ENCODE results near the gene BBS5. TPM values are rescaled to one million over a fixed set of nuclear protein-coding genes. Genes with fewer than 3 reads are reported as not detected.

BBS5 gene
- total RNA-seq, 1 donor from 2014 or later = 8.4 TPM

- H3K36me3 ChIP-seq = peaks cover 39% of the 10 kb centered on the region
- TF ChIP-seq, protein P1, sequence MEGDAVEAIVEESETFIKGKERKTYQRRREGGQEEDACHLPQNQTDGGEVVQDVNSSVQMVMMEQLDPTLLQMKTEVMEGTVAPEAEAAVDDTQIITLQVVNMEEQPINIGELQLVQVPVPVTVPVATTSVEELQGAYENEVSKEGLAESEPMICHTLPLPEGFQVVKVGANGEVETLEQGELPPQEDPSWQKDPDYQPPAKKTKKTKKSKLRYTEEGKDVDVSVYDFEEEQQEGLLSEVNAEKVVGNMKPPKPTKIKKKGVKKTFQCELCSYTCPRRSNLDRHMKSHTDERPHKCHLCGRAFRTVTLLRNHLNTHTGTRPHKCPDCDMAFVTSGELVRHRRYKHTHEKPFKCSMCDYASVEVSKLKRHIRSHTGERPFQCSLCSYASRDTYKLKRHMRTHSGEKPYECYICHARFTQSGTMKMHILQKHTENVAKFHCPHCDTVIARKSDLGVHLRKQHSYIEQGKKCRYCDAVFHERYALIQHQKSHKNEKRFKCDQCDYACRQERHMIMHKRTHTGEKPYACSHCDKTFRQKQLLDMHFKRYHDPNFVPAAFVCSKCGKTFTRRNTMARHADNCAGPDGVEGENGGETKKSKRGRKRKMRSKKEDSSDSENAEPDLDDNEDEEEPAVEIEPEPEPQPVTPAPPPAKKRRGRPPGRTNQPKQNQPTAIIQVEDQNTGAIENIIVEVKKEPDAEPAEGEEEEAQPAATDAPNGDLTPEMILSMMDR (IDR thresholded peaks at IDR 0.05; ENCODE audit: borderline replicate concordance) = no peak
- H3K27me3 ChIP-seq (ENCODE audit: low read depth) = no peaks in the 10 kb centered on the region
Measured at GRCh38 chr2:169486487-169486886, 7.2 kb downstream of the BBS5 start.

GRCh38 chr2:169490834-169491233 is 11.5 kb downstream of the BBS5 start:
- H3K36me3 ChIP-seq = peaks cover 38% of the 10 kb centered on the region
- no peak overlapping the region for H3K4me3 ChIP-seq
- H3K9me3 ChIP-seq (replicated peaks) = no peaks in the 10 kb centered on the region
- no peaks in the 10 kb centered on the region for H3K27me3 ChIP-seq (ENCODE audit: low read depth)
- no peak overlapping the region for H3K27ac ChIP-seq (replicated peaks)
- intact Hi-C loops (cut with micrococcal nuclease) = no loop called here
- H3K4me1 ChIP-seq = no peaks in the 10 kb centered on the region
- DNase-seq = no peak
- TF ChIP-seq, protein P1 (IDR thresholded peaks at IDR 0.05; ENCODE audit: borderline replicate concordance) = no peak

More at GRCh38 chr2:169486487-169486886, 7.2 kb downstream of the BBS5 start:
- Histone ChIP-seq H3K27ac (replicated peaks) (no peak overlapping the region), H3K4me3 (no peak overlapping the region), H3K4me1 (no peaks in the 10 kb centered on the region), H3K9me3 (replicated peaks) (no peaks in the 10 kb centered on the region)
- no peak for DNase-seq
- intact Hi-C loops (cut with micrococcal nuclease) = no loop called here

- intact Hi-C loops (cut with micrococcal nuclease) = no loop called here
- Histone ChIP-seq H3K4me3 (no peak overlapping the region), H3K27ac (replicated peaks) (no peak overlapping the region), H3K4me1 (no peaks in the 10 kb centered on the region), H3K9me3 (replicated peaks) (no peaks in the 10 kb centered on the region), H3K27me3 (ENCODE audit: low read depth) (no peaks in the 10 kb centered on the region), H3K36me3 (peaks cover 40% of the 10 kb centered on the region)
- DNase-seq = no peak
- TF ChIP-seq, protein P1 (IDR thresholded peaks at IDR 0.05; ENCODE audit: borderline replicate concordance) = no peak
Measured at GRCh38 chr2:169491378-169491777, 12.1 kb downstream of the BBS5 start.

DNA sequence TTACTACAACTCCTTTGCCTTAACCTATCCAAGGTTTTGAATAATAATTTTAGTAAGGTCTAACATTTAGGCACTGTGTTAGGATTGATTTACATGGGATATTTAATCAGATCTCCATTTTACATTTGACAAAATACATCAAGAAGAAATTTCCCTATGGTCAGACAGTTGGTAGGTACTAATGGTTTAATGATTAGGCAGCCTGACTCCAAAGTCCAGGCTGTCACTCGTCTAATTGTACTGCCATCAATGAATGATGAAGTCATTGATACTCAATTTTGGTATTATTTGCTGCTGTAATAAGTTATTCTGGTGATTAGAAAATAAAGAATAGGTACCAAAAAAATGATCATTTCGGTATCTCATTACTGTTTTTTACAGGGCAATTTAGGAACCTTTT is 14.1 kb downstream of the BBS5 start:
- no peaks in the 10 kb centered on the region for H3K9me3 ChIP-seq (replicated peaks)
- intact Hi-C loops (cut with micrococcal nuclease) = no loop called here
- no peaks in the 10 kb centered on the region for H3K4me1 ChIP-seq
- no peaks in the 10 kb centered on the region for H3K27me3 ChIP-seq (ENCODE audit: low read depth)
- no peak for DNase-seq
- no peak overlapping the region for H3K4me3 ChIP-seq
- H3K36me3 ChIP-seq = peaks cover 34% of the 10 kb centered on the region
- TF ChIP-seq, protein P1 (IDR thresholded peaks at IDR 0.05; ENCODE audit: borderline replicate concordance) = no peak
- no peak overlapping the region for H3K27ac ChIP-seq (replicated peaks)

DNA sequence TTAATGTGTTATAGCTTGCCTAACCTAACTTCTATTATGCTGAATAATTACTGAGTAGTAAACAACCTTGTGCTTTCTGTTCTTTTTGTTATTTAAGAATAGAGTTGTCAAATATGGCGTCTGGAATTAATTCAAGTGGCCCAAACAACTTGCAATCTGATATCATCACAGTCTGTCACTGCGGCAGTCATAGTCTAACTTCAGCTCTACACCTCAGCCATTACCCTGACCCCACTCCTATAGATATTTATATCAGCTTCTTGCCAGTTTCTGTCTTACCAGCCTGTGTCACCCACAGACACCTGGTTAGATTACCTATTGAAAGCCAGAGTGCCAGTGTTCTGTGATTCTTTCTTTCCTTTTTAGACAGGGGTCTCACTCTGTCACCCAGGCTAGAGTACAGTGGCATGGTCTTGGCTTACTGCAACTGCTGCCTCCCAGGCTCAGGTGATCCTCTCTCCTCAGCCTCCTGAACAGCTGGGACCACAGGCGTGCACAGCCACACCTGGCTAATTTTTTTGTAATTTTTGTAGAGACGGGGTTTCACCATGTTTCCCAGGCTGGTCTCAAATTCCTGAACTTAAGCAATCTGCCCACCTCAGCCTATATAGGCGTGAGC is 16.1 kb downstream of the BBS5 start:
- peaks cover 33% of the 10 kb centered on the region for H3K36me3 ChIP-seq

More for the DNA sequence above, 16.1 kb downstream of the BBS5 start:
- Histone ChIP-seq H3K4me3 (no peak overlapping the region), H3K27ac (replicated peaks) (no peak overlapping the region), H3K4me1 (no peaks in the 10 kb centered on the region), H3K9me3 (replicated peaks) (no peaks in the 10 kb centered on the region), H3K27me3 (ENCODE audit: low read depth) (no peaks in the 10 kb centered on the region)
- intact Hi-C loops (cut with micrococcal nuclease) = no loop called here
- TF ChIP-seq, protein P1 (IDR thresholded peaks at IDR 0.05; ENCODE audit: borderline replicate concordance) = no peak
- no peak for DNase-seq
